ENCODE measurements around the gene CLEC4F. TPM values are rescaled to one million over a fixed set of nuclear protein-coding genes. Genes with fewer than 3 reads are reported as not detected.

The CLEC4F gene
- under 1 TPM in 8 of 12 donors, not detected in 4; 0.08 to 0.57 (median 0.33) TPM for polyA plus RNA-seq (ENCODE audit: insufficient read length in 12 of 12)
- long read RNA-seq, donor 1 = 0 reads
- long read RNA-seq, donor 2 = 0 reads
- long read RNA-seq, donor 3 = 0 reads
- long read RNA-seq, donor 4 = 0 reads
- long read RNA-seq, donor 5 = 0 reads
- long read RNA-seq, donor 6 = 0 reads
- long read RNA-seq, donor 7 = 0 reads
- long read RNA-seq, donor 8 = 0 reads
- long read RNA-seq, donor 9 = 0 reads
- long read RNA-seq, donor 10 = 0 reads
- long read RNA-seq, donor 11 = 0 reads

- no peak for DNase-seq
These were observed at the start of gene CLEC4F for GRCh38 chr2:70820499-70820898. Gene CLEC4F (minus strand): TSS chr2:70820599. CDS start chr2:70820523, 76 bp downstream.

GRCh38 chr2:70868970-70869369 is 48.6 kb upstream of the CLEC4F start:
- no peak for DNase-seq

- peak; percentile 80 for DNase-seq
These were observed 41.6 kb upstream of the CLEC4F start for GRCh38 chr2:70861777-70862625.

GRCh38 chr2:70855667-70856066 is 35.3 kb upstream of the CLEC4F start:
- DNase-seq = no peak

GRCh38 chr2:70854411-70854810 is 34.0 kb upstream of the CLEC4F start:
- DNase-seq = no peak

GRCh38 chr2:70852824-70853223 is 32.4 kb upstream of the CLEC4F start:
- no peak for DNase-seq

- no peak for DNase-seq
These were observed 31.3 kb upstream of the CLEC4F start for GRCh38 chr2:70851704-70852103.

- DNase-seq = no peak
These were observed 30.5 kb upstream of the CLEC4F start for GRCh38 chr2:70850925-70851324.

GRCh38 chr2:70842401-70842800 is 22.0 kb upstream of the CLEC4F start:
- no peak for DNase-seq

GRCh38 chr2:70837980-70838925 is 17.9 kb upstream of the CLEC4F start:
- no peak for DNase-seq

GRCh38 chr2:70835643-70836042 is 15.2 kb upstream of the CLEC4F start, which contains the start of gene CD207:
Gene CD207 (minus strand): TSS chr2:70835816. CDS start chr2:70835776, 40 bp downstream.
- no peak for DNase-seq

GRCh38 chr2:70834881-70835280 is 14.5 kb upstream of the CLEC4F start:
- DNase-seq = no peak

GRCh38 chr2:70834106-70834505 is 13.7 kb upstream of the CLEC4F start:
- DNase-seq = no peak

GRCh38 chr2:70833246-70833645 is 12.8 kb upstream of the CLEC4F start:
- DNase-seq = no peak

- no peak for DNase-seq
These were observed 12.0 kb upstream of the CLEC4F start for GRCh38 chr2:70832386-70832785.

- no peak for DNase-seq
These were observed 11.5 kb upstream of the CLEC4F start for GRCh38 chr2:70831861-70832260.

GRCh38 chr2:70830366-70830765 is 10.0 kb upstream of the CLEC4F start:
- peak; percentile 45 for DNase-seq

- no peak for DNase-seq
These were observed 9.5 kb upstream of the CLEC4F start for GRCh38 chr2:70829916-70830315.

GRCh38 chr2:70828914-70829824 is 8.8 kb upstream of the CLEC4F start:
- DNase-seq = no peak

- no peak for DNase-seq
These were observed 7.7 kb upstream of the CLEC4F start for GRCh38 chr2:70828115-70828514.

GRCh38 chr2:70827388-70827787 is 7.0 kb upstream of the CLEC4F start:
- DNase-seq = no peak
